HEK293 (cell line): ENCODE data around the gene NSUN4.
A peak's percentile ranks its signal among the peaks of the same experiment; 100 is the strongest.

Experiments used
- CTCF ChIA-PET: fragments of 350-600 bp; formaldehyde crosslinking; extraction: SDS; loops from one replicate; lab custom pipeline; 2021; ENCODE audit warnings: antibody characterized with exemption; lab: Yijun Ruan, JAX
- POLR2A ChIA-PET: fragments of 300-600 bp; formaldehyde crosslinking; extraction: SDS; loops from one replicate; lab custom pipeline; 2020; ENCODE audit warnings: antibody characterized with exemption, inconsistent platforms; lab: Yijun Ruan, JAX
- H3K27ac ChIP-seq: fragments of 200-500 bp; sonication (Bioruptor generic); 2 replicates; pipeline ENCODE4 v1.5.1; 2014; ENCODE audit warnings: low read depth, low read length, control low read depth, inconsistent platforms; ENCODE audit errors: extremely low read depth
- H3K36me3 ChIP-seq, 2 experiments: fragments of 200-500 bp in 1 of 2; sonication (Bioruptor generic) in 1 of 2; 1 replicate in 1 of 2; 2 replicates in 1 of 2; pipeline ENCODE4 v1.5.1; 2014 to 2017; ENCODE audit warnings: inconsistent platforms in 2 of 2, low read length in 2 of 2; ENCODE audit not compliant: control insufficient read depth in 2 of 2, insufficient read depth in 1 of 2
- H3K4me1 ChIP-seq: fragments of 200-500 bp; sonication (Bioruptor generic); 2 replicates; pipeline ENCODE4 v1.5.1; 2014; ENCODE audit warnings: mild to moderate bottlenecking, low read length, inconsistent platforms; ENCODE audit not compliant: control insufficient read depth, insufficient read depth
- H3K4me3 ChIP-seq: 2 replicates; pipeline ENCODE4 v1.5.1; 2011; ENCODE audit warnings: low read depth, mild to moderate bottlenecking, control low read depth, low read length, moderate library complexity
- H3K9me3 ChIP-seq: fragments of 200-500 bp; sonication (Bioruptor generic); 2 replicates; pipeline ENCODE4 v1.5.1; 2014; ENCODE audit warnings: low read depth, low read length, inconsistent platforms; ENCODE audit not compliant: control insufficient read depth, insufficient read depth
- ATF2 ChIP-seq: fragments of 450-650 bp; formaldehyde crosslinking; IDR thresholded peaks from 2 replicates; pipeline ENCODE4 v1.5.1; 2016; ENCODE audit warnings: missing biosample characterization, missing genetic modification characterization, low read depth
- FEZF1 ChIP-seq: fragments of 450-650 bp; formaldehyde crosslinking; IDR thresholded peaks from 2 replicates; pipeline ENCODE4 v1.5.1; 2016; ENCODE audit warnings: missing biosample characterization, missing genetic modification characterization
- GLIS2 ChIP-seq: fragments of 450-650 bp; formaldehyde crosslinking; IDR thresholded peaks from 2 replicates; pipeline ENCODE4 v1.5.1; 2016; ENCODE audit warnings: missing biosample characterization, missing genetic modification characterization
- MZF1 ChIP-seq: fragments of 450-650 bp; formaldehyde crosslinking; IDR thresholded peaks from 2 replicates; pipeline ENCODE4 v1.5.1; 2017; ENCODE audit warnings: missing biosample characterization, missing genetic modification characterization, borderline replicate concordance
- OSR2 ChIP-seq: fragments of 450-650 bp; formaldehyde crosslinking; IDR thresholded peaks from 2 replicates; pipeline ENCODE4 v1.5.1; 2016; ENCODE audit warnings: missing biosample characterization, missing genetic modification characterization
- PATZ1 ChIP-seq: fragments of 450-650 bp; formaldehyde crosslinking; IDR thresholded peaks from 2 replicates; pipeline ENCODE4 v1.5.1; 2016; ENCODE audit warnings: missing biosample characterization, missing genetic modification characterization
- SETDB1 ChIP-seq: IDR thresholded peaks from one replicate; pipeline ENCODE4 v1.6.1; 2017; ENCODE audit warnings: mild to moderate bottlenecking, low read length, moderate library complexity, mixed read lengths; ENCODE audit not compliant: insufficient read length
- TRIM28 ChIP-seq: IDR thresholded peaks from 2 replicates; pipeline ENCODE4 v1.6.1; 2011; ENCODE audit warnings: low read length, control low read depth, borderline replicate concordance
- ZFHX2 ChIP-seq: fragments of 450-650 bp; formaldehyde crosslinking; conservative IDR thresholded peaks from 2 replicates; pipeline ENCODE4 v1.5.1; 2016; ENCODE audit warnings: missing biosample characterization, missing genetic modification characterization
- ZNF16 ChIP-seq: fragments of 450-650 bp; formaldehyde crosslinking; IDR thresholded peaks from 2 replicates; pipeline ENCODE4 v1.5.1; 2016; ENCODE audit warnings: low read depth, missing biosample characterization, missing genetic modification characterization
- ZNF18 ChIP-seq: fragments of 450-650 bp; formaldehyde crosslinking; IDR thresholded peaks from 2 replicates; pipeline ENCODE4 v1.5.1; 2016; ENCODE audit warnings: missing biosample characterization, missing genetic modification characterization
- ZNF354C ChIP-seq: fragments of 450-650 bp; formaldehyde crosslinking; IDR thresholded peaks from 2 replicates; pipeline ENCODE4 v1.5.1; 2016; ENCODE audit warnings: missing biosample characterization, missing genetic modification characterization, low read depth, borderline replicate concordance
- ZNF366 ChIP-seq: fragments of 450-650 bp; formaldehyde crosslinking; conservative IDR thresholded peaks from 2 replicates; pipeline ENCODE4 v1.5.1; 2016; ENCODE audit warnings: missing biosample characterization, missing genetic modification characterization
- ZNF513 ChIP-seq: fragments of 450-650 bp; IDR thresholded peaks from 2 replicates; pipeline ENCODE4 v1.5.1; 2018; ENCODE audit warnings: missing biosample characterization, missing genetic modification characterization
- ZNF600 ChIP-seq: fragments of 450-650 bp; formaldehyde crosslinking; IDR thresholded peaks from 2 replicates; pipeline ENCODE4 v1.5.1; 2016; ENCODE audit warnings: missing biosample characterization, missing genetic modification characterization
- ZNF664 ChIP-seq: fragments of 450-650 bp; formaldehyde crosslinking; IDR thresholded peaks from 2 replicates; pipeline ENCODE4 v1.5.1; 2016; ENCODE audit warnings: missing biosample characterization, missing genetic modification characterization
- ZNF707 ChIP-seq: fragments of 450-650 bp; formaldehyde crosslinking; IDR thresholded peaks from 2 replicates; pipeline ENCODE4 v1.5.1; 2016; ENCODE audit warnings: missing biosample characterization, missing genetic modification characterization
- ZNF776 ChIP-seq: fragments of 450-650 bp; formaldehyde crosslinking; IDR thresholded peaks from 2 replicates; pipeline ENCODE4 v1.5.0; 2017; ENCODE audit warnings: missing biosample characterization, missing genetic modification characterization, borderline replicate concordance
- ZNF843 ChIP-seq: fragments of 450-650 bp; formaldehyde crosslinking; IDR thresholded peaks from 2 replicates; pipeline ENCODE4 v1.5.1; 2016; ENCODE audit warnings: missing biosample characterization, missing genetic modification characterization
- ZSCAN16 ChIP-seq: fragments of 450-650 bp; formaldehyde crosslinking; IDR thresholded peaks from 2 replicates; pipeline ENCODE4 v1.5.1; 2016; ENCODE audit warnings: missing biosample characterization, missing genetic modification characterization
- ZXDB ChIP-seq: fragments of 450-650 bp; formaldehyde crosslinking; IDR thresholded peaks from 2 replicates; pipeline ENCODE4 v1.5.1; 2016; ENCODE audit warnings: missing biosample characterization, missing genetic modification characterization
- TF ChIP-seq, protein P1 (sequence below): fragments of 450-650 bp; formaldehyde crosslinking; IDR thresholded peaks from 2 replicates; pipeline ENCODE4 v1.5.1; 2016; ENCODE audit warnings: missing biosample characterization, missing genetic modification characterization, borderline replicate concordance
- TF ChIP-seq, protein P2 (sequence below): fragments of 450-650 bp; formaldehyde crosslinking; IDR thresholded peaks from 2 replicates; pipeline ENCODE4 v1.5.1; 2016; ENCODE audit warnings: missing biosample characterization, missing genetic modification characterization

NSUN4 gene

DNA sequence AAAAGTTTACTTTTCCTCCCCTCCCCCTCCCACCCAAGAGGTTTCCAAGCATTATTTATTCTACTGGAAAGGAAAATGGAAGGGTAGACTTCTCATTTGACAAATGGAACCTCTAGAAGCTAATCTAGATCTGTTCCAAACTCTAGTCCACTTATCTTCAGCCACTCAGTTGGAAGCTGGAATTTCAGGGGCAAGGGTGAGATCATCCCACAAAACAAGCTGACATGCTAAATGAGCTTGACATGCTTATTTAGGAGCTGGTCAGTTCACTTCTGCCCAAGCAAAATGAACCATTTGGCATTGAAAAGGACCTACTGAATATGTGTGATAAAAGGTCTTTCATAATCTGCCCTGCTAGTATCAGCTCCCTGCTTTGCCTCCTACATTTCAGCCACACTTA lies 42.2 kb upstream of the NSUN4 start:
- POLR2A ChIA-PET: interaction anchor here (0.6 to 2.9 kb wide), 5 partner anchors 12 to 1485 kb away, joined by 3 to 10 read pairs (median 7); partner anchors contain the start of gene RAD54L
- no peak overlapping the region for H3K4me3 ChIP-seq
- CTCF ChIA-PET: no interaction called here
- H3K4me1 ChIP-seq: no peaks in the 10 kb centered on the region
- peaks cover 26 to 56% of the 10 kb centered on the region in 2 experiments for H3K36me3 ChIP-seq
- no peaks in the 10 kb centered on the region for H3K9me3 ChIP-seq
- H3K27ac ChIP-seq: no peak overlapping the region
- peak; percentile 46; the same call in 1 of the 2 replicates for TF ChIP-seq ZXDB (tag by site-specific recombination)
- TF ChIP-seq SETDB1: no peak
- TF ChIP-seq ZNF18 (tag by site-specific recombination): no peak
- TF ChIP-seq, protein P1, sequence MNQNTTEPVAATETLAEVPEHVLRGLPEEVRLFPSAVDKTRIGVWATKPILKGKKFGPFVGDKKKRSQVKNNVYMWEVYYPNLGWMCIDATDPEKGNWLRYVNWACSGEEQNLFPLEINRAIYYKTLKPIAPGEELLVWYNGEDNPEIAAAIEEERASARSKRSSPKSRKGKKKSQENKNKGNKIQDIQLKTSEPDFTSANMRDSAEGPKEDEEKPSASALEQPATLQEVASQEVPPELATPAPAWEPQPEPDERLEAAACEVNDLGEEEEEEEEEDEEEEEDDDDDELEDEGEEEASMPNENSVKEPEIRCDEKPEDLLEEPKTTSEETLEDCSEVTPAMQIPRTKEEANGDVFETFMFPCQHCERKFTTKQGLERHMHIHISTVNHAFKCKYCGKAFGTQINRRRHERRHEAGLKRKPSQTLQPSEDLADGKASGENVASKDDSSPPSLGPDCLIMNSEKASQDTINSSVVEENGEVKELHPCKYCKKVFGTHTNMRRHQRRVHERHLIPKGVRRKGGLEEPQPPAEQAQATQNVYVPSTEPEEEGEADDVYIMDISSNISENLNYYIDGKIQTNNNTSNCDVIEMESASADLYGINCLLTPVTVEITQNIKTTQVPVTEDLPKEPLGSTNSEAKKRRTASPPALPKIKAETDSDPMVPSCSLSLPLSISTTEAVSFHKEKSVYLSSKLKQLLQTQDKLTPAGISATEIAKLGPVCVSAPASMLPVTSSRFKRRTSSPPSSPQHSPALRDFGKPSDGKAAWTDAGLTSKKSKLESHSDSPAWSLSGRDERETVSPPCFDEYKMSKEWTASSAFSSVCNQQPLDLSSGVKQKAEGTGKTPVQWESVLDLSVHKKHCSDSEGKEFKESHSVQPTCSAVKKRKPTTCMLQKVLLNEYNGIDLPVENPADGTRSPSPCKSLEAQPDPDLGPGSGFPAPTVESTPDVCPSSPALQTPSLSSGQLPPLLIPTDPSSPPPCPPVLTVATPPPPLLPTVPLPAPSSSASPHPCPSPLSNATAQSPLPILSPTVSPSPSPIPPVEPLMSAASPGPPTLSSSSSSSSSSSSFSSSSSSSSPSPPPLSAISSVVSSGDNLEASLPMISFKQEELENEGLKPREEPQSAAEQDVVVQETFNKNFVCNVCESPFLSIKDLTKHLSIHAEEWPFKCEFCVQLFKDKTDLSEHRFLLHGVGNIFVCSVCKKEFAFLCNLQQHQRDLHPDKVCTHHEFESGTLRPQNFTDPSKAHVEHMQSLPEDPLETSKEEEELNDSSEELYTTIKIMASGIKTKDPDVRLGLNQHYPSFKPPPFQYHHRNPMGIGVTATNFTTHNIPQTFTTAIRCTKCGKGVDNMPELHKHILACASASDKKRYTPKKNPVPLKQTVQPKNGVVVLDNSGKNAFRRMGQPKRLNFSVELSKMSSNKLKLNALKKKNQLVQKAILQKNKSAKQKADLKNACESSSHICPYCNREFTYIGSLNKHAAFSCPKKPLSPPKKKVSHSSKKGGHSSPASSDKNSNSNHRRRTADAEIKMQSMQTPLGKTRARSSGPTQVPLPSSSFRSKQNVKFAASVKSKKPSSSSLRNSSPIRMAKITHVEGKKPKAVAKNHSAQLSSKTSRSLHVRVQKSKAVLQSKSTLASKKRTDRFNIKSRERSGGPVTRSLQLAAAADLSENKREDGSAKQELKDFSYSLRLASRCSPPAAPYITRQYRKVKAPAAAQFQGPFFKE: no peak
- no peak for TF ChIP-seq ZNF354C (tag by site-specific recombination)
- no peak for TF ChIP-seq ATF2 (tag by site-specific recombination)
- no peak for TF ChIP-seq ZFHX2 (tag by site-specific recombination)
- TF ChIP-seq, protein P2, sequence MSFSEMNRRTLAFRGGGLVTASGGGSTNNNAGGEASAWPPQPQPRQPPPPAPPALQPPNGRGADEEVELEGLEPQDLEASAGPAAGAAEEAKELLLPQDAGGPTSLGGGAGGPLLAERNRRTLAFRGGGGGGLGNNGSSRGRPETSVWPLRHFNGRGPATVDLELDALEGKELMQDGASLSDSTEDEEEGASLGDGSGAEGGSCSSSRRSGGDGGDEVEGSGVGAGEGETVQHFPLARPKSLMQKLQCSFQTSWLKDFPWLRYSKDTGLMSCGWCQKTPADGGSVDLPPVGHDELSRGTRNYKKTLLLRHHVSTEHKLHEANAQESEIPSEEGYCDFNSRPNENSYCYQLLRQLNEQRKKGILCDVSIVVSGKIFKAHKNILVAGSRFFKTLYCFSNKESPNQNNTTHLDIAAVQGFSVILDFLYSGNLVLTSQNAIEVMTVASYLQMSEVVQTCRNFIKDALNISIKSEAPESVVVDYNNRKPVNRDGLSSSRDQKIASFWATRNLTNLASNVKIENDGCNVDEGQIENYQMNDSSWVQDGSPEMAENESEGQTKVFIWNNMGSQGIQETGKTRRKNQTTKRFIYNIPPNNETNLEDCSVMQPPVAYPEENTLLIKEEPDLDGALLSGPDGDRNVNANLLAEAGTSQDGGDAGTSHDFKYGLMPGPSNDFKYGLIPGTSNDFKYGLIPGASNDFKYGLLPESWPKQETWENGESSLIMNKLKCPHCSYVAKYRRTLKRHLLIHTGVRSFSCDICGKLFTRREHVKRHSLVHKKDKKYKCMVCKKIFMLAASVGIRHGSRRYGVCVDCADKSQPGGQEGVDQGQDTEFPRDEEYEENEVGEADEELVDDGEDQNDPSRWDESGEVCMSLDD (tag by site-specific recombination): no peak
- no peak for TF ChIP-seq ZNF16 (tag by site-specific recombination)
- 0 out of 2 replicates have a peak, but pooled peaks have one; percentile 35 for TF ChIP-seq ZNF664 (tag by site-specific recombination)
- TF ChIP-seq TRIM28: 0 out of 2 replicates have a peak, but pooled peaks have one; percentile 28
- no peak for TF ChIP-seq ZNF843
- no peak for TF ChIP-seq MZF1 (tag by site-specific recombination)
- no peak for TF ChIP-seq ZNF513 (tag by site-specific recombination)
- no peak for TF ChIP-seq GLIS2 (tag by site-specific recombination)
- no peak for TF ChIP-seq PATZ1 (tag by site-specific recombination)
- TF ChIP-seq ZNF776 (tag by site-specific recombination): no peak
- TF ChIP-seq ZNF600 (tag by site-specific recombination): peak; percentile 52
- TF ChIP-seq ZNF707 (tag by site-specific recombination): no peak
- peak; percentile 53 for TF ChIP-seq ZNF366 (tag by site-specific recombination)
- no peak for TF ChIP-seq ZSCAN16 (tag by site-specific recombination)
- peak; percentile 68 for TF ChIP-seq OSR2 (tag by site-specific recombination)
- TF ChIP-seq FEZF1: peak; percentile 27; the same call in 1 of the 2 replicates
